Measurements from ENCODE around the gene MPPED1.

GRCh38 chr22:43504666-43505261 is 93.0 kb downstream of the MPPED1 start:
- no peak for TF ChIP-seq CTCF (IDR thresholded peaks at IDR 0.05; ENCODE audit: borderline replicate concordance, extremely low read depth, low read length, poor library complexity, severe bottlenecking)
- no peak for TF ChIP-seq EZH2 (IDR thresholded peaks at IDR 0.05; ENCODE audit: borderline replicate concordance, low read depth, low read length, severe bottlenecking)
